ENCODE data around the gene ISG15. TPM values are rescaled to one million over a fixed set of nuclear protein-coding genes. Genes with fewer than 3 reads are reported as not detected.
"Not testable (repeated sequence)": the region's sequence is repeated elsewhere in the genome, so short reads cannot be mapped to it uniquely, and the experiment has no call there.

Gene ISG15
- total RNA-seq, 1 donor from 2014 or later: 109 TPM

GRCh38 chr1:1026599-1027413, 13.5 kb downstream of the ISG15 start:
- no peak for DNase-seq (ENCODE audit: low read depth in 2 of 2)

- DNase-seq (ENCODE audit: low read depth in 2 of 2): no peak
These were observed 14.5 kb downstream of the ISG15 start for GRCh38 chr1:1027791-1028190.

- not testable (repeated sequence) for DNase-seq (ENCODE audit: low read depth in 2 of 2)
These were observed 17.8 kb downstream of the ISG15 start for GRCh38 chr1:1030867-1031658.

- DNase-seq (ENCODE audit: low read depth in 2 of 2): no peak
These were observed 18.4 kb downstream of the ISG15 start for GRCh38 chr1:1031659-1032235.

- peak in 1 of 2 donors; percentile 43 for DNase-seq (ENCODE audit: low read depth in 2 of 2)
These were observed 19.1 kb downstream of the ISG15 start for GRCh38 chr1:1032424-1032823.

GRCh38 chr1:1033009-1033587, 19.8 kb downstream of the ISG15 start:
- DNase-seq (ENCODE audit: low read depth in 2 of 2): peak; percentile 60 to 87

GRCh38 chr1:1033731-1034438, 20.6 kb downstream of the ISG15 start:
- DNase-seq (ENCODE audit: low read depth in 2 of 2): no peak

GRCh38 chr1:1034439-1034781, 21.1 kb downstream of the ISG15 start:
- DNase-seq (ENCODE audit: low read depth in 2 of 2): no peak

GRCh38 chr1:1035291-1035943, 22.1 kb downstream of the ISG15 start:
- DNase-seq (ENCODE audit: low read depth in 2 of 2): no peak

GRCh38 chr1:1037366-1038327, 24.4 kb downstream of the ISG15 start:
- no peak for DNase-seq (ENCODE audit: low read depth in 2 of 2)

GRCh38 chr1:1038694-1039093, 25.4 kb downstream of the ISG15 start:
- no peak for DNase-seq (ENCODE audit: low read depth in 2 of 2)

- DNase-seq (ENCODE audit: low read depth in 2 of 2): no peak
These were observed 26.0 kb downstream of the ISG15 start for GRCh38 chr1:1039145-1039910.

GRCh38 chr1:1040004-1040991, 27.0 kb downstream of the ISG15 start:
- peak; percentile 90 to 94 for DNase-seq (ENCODE audit: low read depth in 2 of 2)

- no peak for DNase-seq (ENCODE audit: low read depth in 2 of 2)
These were observed 27.8 kb downstream of the ISG15 start for GRCh38 chr1:1041092-1041523.

GRCh38 chr1:1041873-1042272, 28.6 kb downstream of the ISG15 start:
- DNase-seq (ENCODE audit: low read depth in 2 of 2): no peak

GRCh38 chr1:1042835-1043234, 29.5 kb downstream of the ISG15 start:
- no peak for DNase-seq (ENCODE audit: low read depth in 2 of 2)

- DNase-seq (ENCODE audit: low read depth in 2 of 2): no peak
These were observed 30.1 kb downstream of the ISG15 start for GRCh38 chr1:1043411-1043810.

GRCh38 chr1:1043921-1044320, 30.6 kb downstream of the ISG15 start:
- DNase-seq (ENCODE audit: low read depth in 2 of 2): no peak

Data from lung microvascular endothelial cell (primary cell).